ENCODE results near the gene DISC1. TPM values are rescaled to one million over a fixed set of nuclear protein-coding genes. Genes with fewer than 3 reads are reported as not detected.

DISC1 gene
- total RNA-seq, 2 donors from 2014 or later, result 8.0 to 9.4 TPM

GRCh38 chr1:231738554-231738953, 112.0 kb downstream of the DISC1 start:
- Mint-ChIP-seq H3K4me3 (no peak overlapping the region), H3K27ac (no peak overlapping the region), H3K27me3 (ENCODE audit: insufficient read depth) (no peaks in the 10 kb centered on the region), H3K4me1 (no peaks in the 10 kb centered on the region), H3K9me3 (peaks cover 2% of the 10 kb centered on the region), H3K36me3 (ENCODE audit: low read depth) (peaks cover 5% of the 10 kb centered on the region)
- no peak for TF ChIP-seq CTCF (conservative IDR thresholded peaks at IDR 0.05)
- Histone ChIP-seq H3K27me3 (ENCODE audit: control insufficient read depth, insufficient read depth, low read length, poor library complexity, severe bottlenecking) (no peaks in the 10 kb centered on the region), H3K36me3 (ENCODE audit: control insufficient read depth, insufficient read depth, low read length) (no peaks in the 10 kb centered on the region), H3K9me3 (ENCODE audit: control insufficient read depth, low read length) (no peaks in the 10 kb centered on the region), H3K4me1 (ENCODE audit: control insufficient read depth, insufficient read depth, low read length) (no peaks in the 10 kb centered on the region), H3K9ac (ENCODE audit: extremely low read depth, low read length, poor library complexity, severe bottlenecking) (no peak overlapping the region), H3K27ac (ENCODE audit: low read depth, low read length) (no peak overlapping the region), H3K4me3 (ENCODE audit: low read length) (no peak overlapping the region)
- DNase-seq, result no peak
- WGBS, 2 experiments (ENCODE audit: insufficient coverage in 1 of 2, insufficient read length in 1 of 2), result 100% methylated on average over 1 of the region's 1 CpG

- H3K36me3 ChIP-seq (ENCODE audit: control insufficient read depth, insufficient read depth, low read length), result no peaks in the 10 kb centered on the region
- Mint-ChIP-seq H3K27me3 (ENCODE audit: insufficient read depth) (no peaks in the 10 kb centered on the region), H3K4me3 (no peak overlapping the region), H3K9me3 (peaks cover 9% of the 10 kb centered on the region), H3K27ac (no peak overlapping the region), H3K4me1 (peaks cover 1% of the 10 kb centered on the region), H3K36me3 (ENCODE audit: low read depth) (peaks cover 9% of the 10 kb centered on the region)
- no peak for TF ChIP-seq CTCF (conservative IDR thresholded peaks at IDR 0.05)
- no peak overlapping the region for H3K4me3 ChIP-seq (ENCODE audit: low read length)
- H3K4me1 ChIP-seq (ENCODE audit: control insufficient read depth, insufficient read depth, low read length), result no peaks in the 10 kb centered on the region
- 85 to 86% methylated on average over 3 to 4 of the region's 4 CpGs for WGBS, 2 experiments (ENCODE audit: insufficient coverage in 1 of 2, insufficient read length in 1 of 2)
- DNase-seq, result no peak
- H3K9me3 ChIP-seq (ENCODE audit: control insufficient read depth, low read length), result no peaks in the 10 kb centered on the region
- no peak overlapping the region for H3K9ac ChIP-seq (ENCODE audit: extremely low read depth, low read length, poor library complexity, severe bottlenecking)
- H3K27me3 ChIP-seq (ENCODE audit: control insufficient read depth, insufficient read depth, low read length, poor library complexity, severe bottlenecking), result no peaks in the 10 kb centered on the region
- H3K27ac ChIP-seq (ENCODE audit: low read depth, low read length), result no peak overlapping the region
These were observed 117.4 kb downstream of the DISC1 start for GRCh38 chr1:231743966-231744365.

- Histone ChIP-seq H3K4me1 (ENCODE audit: control insufficient read depth, insufficient read depth, low read length) (no peaks in the 10 kb centered on the region), H3K9ac (ENCODE audit: extremely low read depth, low read length, poor library complexity, severe bottlenecking) (no peak overlapping the region), H3K36me3 (ENCODE audit: control insufficient read depth, insufficient read depth, low read length) (no peaks in the 10 kb centered on the region), H3K27ac (ENCODE audit: low read depth, low read length) (no peak overlapping the region), H3K9me3 (ENCODE audit: control insufficient read depth, low read length) (peaks cover 27% of the 10 kb centered on the region), H3K27me3 (ENCODE audit: control insufficient read depth, insufficient read depth, low read length, poor library complexity, severe bottlenecking) (no peaks in the 10 kb centered on the region), H3K4me3 (ENCODE audit: low read length) (no peak overlapping the region)
- no peak for DNase-seq
- H3K4me1 Mint-ChIP-seq, result peaks cover 6% of the 10 kb centered on the region
- no peak overlapping the region for H3K27ac Mint-ChIP-seq
- no peaks in the 10 kb centered on the region for H3K27me3 Mint-ChIP-seq (ENCODE audit: insufficient read depth)
- no peak for TF ChIP-seq CTCF (conservative IDR thresholded peaks at IDR 0.05)
- peaks cover 32% of the 10 kb centered on the region for H3K9me3 Mint-ChIP-seq
- H3K4me3 Mint-ChIP-seq, result no peak overlapping the region
- 91% methylated on average over 2 of the region's 2 CpGs; no CpG with 5 or more reads in 1 of the 2 experiments for WGBS, 2 experiments (ENCODE audit: insufficient coverage in 1 of 2, insufficient read length in 1 of 2)
- peaks cover 36% of the 10 kb centered on the region for H3K36me3 Mint-ChIP-seq (ENCODE audit: low read depth)
These were observed 122.3 kb downstream of the DISC1 start for GRCh38 chr1:231748760-231749415.
